Activated naive CD8-positive, alpha-beta T cell treated with anti-CD3 and anti-CD28 coated beads, Interleukin-2, amount 50 U/mL, for 24 hours (primary cell): ENCODE results near the gene FGFRL1.

Experiments used
- ATAC-seq: fragments of 150-1000 bp; cut with Tn5 transposase; one replicate; pipeline ENCODE4 v1.10.0; 2021
- DNase-seq: peaks from one replicate; pipeline ENCODE4 v3.0.0; 2021
- H3K27ac Mint-ChIP-seq: one replicate; pipeline ENCODE4 v1.8.0; 2021; ENCODE audit warnings: mild to moderate bottlenecking, mixed read lengths
- H3K27me3 Mint-ChIP-seq: one replicate; pipeline ENCODE4 v1.8.0; 2021; ENCODE audit warnings: mixed read lengths
- H3K36me3 Mint-ChIP-seq: one replicate; pipeline ENCODE4 v1.8.0; 2021; ENCODE audit warnings: low read depth, mixed read lengths
- H3K4me1 Mint-ChIP-seq: one replicate; pipeline ENCODE4 v1.8.0; 2021; ENCODE audit warnings: mixed read lengths
- H3K4me3 Mint-ChIP-seq: one replicate; pipeline ENCODE4 v1.8.0; 2021; ENCODE audit warnings: mild to moderate bottlenecking, moderate library complexity, mixed read lengths
- H3K9me3 Mint-ChIP-seq: one replicate; pipeline ENCODE4 v1.8.0; 2021; ENCODE audit warnings: mixed read lengths

Gene FGFRL1, protein sequence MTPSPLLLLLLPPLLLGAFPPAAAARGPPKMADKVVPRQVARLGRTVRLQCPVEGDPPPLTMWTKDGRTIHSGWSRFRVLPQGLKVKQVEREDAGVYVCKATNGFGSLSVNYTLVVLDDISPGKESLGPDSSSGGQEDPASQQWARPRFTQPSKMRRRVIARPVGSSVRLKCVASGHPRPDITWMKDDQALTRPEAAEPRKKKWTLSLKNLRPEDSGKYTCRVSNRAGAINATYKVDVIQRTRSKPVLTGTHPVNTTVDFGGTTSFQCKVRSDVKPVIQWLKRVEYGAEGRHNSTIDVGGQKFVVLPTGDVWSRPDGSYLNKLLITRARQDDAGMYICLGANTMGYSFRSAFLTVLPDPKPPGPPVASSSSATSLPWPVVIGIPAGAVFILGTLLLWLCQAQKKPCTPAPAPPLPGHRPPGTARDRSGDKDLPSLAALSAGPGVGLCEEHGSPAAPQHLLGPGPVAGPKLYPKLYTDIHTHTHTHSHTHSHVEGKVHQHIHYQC

GRCh38 chr4:1011022-1011665 is at the start of gene FGFRL1:
TSS of gene FGFRL1 (plus strand) at chr4:1011626. CDS start at chr4:1012486, 860 bp downstream.
- Mint-ChIP-seq H3K4me1 (peaks cover 9% of the 10 kb centered on the region), H3K27me3 (peaks cover 30% of the 10 kb centered on the region), H3K27ac (peak within 1 kb of the TSS; percentile 66), H3K4me3 (peak within 1 kb of the TSS; percentile 71), H3K9me3 (no peaks in the 10 kb centered on the region), H3K36me3 (no peaks in the 10 kb centered on the region)
- DNase-seq (peak; percentile 96), ATAC-seq (peak; percentile 47)

DNA sequence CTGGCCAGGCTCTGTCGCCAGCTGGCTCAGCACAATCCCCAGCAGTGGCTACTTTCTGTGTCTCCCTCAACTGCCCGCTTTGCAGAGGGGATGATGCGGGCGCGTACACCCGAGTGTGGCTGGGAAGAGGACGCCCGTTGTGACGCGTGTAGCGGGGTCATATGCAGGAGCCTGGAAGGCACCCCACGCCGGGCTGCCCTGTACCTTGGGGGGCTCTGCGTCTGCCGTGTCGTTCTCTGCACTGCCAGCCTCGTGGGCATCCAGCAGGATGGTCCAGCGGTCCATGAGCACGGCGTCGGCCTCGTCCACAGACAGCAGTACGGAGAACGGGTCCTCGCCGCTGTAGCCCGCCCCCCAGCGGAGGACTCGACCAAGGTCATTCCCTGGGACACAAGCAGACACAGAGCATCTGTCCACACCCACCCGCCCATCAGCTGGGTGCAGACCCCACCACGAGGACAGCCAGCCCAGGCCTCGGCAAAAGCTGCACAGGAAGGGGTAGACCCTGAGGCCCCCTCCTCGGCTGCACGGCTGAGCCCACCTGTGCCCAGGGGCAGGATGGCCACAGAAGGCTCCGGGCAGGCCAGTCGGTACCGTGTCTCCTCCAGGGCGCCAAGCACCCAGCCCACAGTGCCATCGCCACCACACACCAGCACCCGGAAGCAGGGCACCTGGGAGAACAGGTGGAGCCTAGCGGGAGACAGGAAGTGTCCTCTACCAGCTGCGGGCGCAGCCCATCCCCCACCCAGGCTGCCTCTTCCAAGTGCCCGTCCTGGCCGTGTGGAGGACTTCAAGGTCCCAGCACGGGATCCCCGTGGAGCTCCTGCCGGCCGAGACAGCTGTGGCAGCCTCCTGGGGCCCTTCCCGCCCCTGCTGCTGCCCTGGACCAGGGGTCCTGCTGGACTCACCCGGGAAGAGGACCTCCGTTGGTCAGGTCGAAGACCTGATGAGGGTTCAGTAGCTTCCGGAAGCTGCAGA is 48.9 kb upstream of the FGFRL1 start:
- Mint-ChIP-seq H3K27ac (no peak overlapping the region), H3K4me3 (no peak overlapping the region), H3K27me3 (no peaks in the 10 kb centered on the region), H3K9me3 (no peaks in the 10 kb centered on the region), H3K36me3 (peaks cover 1% of the 10 kb centered on the region), H3K4me1 (no peaks in the 10 kb centered on the region)
- ATAC-seq, result no peak
- DNase-seq, result no peak

GRCh38 chr4:963276-964225 is 47.9 kb upstream of the FGFRL1 start:
- Mint-ChIP-seq H3K9me3 (no peaks in the 10 kb centered on the region), H3K36me3 (peaks cover 1% of the 10 kb centered on the region), H3K4me3 (no peak overlapping the region), H3K27me3 (no peaks in the 10 kb centered on the region), H3K4me1 (no peaks in the 10 kb centered on the region), H3K27ac (no peak overlapping the region)
- DNase-seq (no peak), ATAC-seq (no peak)

DNA sequence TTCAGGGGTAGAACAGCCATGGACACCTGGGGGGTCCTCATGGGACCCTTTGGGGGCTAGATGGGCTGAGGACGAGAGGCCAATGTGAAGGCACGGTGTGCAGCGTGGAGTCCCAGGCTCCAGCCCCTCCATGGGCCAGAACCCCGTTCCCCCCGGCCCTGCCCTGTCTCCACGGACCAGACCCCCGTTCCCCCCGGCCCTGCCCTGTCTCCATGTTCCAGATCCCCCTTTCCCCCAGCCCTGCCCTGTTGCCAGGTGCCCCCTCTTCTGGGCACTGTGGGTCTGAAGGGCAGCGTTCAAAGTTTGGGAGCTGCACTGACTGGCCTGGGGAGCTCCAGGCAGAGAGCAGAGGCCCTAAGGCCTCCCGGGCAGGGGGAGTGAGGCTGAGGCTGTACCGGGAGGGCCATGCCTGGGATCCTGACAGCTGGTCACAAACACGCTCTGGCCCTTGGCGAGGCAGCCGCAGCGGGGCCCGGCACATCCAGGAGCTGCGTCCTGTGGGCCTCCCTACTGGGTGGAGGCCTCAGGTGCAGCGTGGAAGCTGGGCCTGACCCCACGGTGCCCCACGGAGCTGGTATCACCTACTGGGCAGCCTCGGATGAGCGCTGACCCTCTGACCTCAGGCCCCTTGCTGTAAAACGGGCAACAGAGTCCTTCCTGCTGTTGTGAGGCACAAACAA is 46.9 kb upstream of the FGFRL1 start:
- no peaks in the 10 kb centered on the region for H3K4me1 Mint-ChIP-seq
- no peak for ATAC-seq
- peaks cover 1% of the 10 kb centered on the region for H3K36me3 Mint-ChIP-seq
- no peak overlapping the region for H3K4me3 Mint-ChIP-seq
- H3K27me3 Mint-ChIP-seq, result no peaks in the 10 kb centered on the region
- DNase-seq, result no peak
- no peaks in the 10 kb centered on the region for H3K9me3 Mint-ChIP-seq
- H3K27ac Mint-ChIP-seq, result no peak overlapping the region

DNA sequence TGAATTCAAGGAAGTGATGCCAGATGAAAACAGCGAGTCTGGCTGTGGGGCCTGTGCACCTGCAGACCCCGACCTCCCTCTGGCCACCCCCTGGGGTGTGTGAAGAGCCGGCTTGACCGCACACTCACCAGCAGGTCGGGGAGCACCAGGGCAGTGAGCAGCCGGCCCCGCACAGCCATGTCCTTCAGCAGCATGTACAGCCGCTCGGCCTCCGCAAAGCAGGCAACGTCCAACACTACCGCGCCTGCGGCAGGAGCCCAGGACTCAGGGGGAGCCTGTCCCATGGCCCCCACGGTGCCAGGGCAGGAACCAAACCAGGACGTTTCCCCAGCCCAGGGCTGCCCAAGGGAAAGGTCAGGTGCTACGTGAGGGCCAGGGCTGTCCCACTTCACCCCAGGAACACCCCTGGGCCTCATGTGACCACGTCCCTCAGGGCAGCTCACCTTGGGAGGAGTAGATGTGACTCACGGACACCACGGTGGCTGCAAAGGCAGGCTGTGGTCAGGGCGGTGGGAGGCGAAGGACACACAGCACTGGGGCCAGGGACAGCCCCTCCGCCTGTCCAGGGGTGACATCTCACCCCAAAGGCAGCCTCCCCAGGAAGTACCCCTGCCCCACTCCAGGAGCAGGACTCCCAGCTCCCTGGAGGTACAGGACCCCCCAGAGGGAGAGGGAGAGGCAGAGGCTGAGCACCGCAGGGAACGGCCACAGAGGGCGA is 46.2 kb upstream of the FGFRL1 start:
- H3K4me1 Mint-ChIP-seq, result peaks cover under 1% of the 10 kb centered on the region
- H3K36me3 Mint-ChIP-seq, result peaks cover 1% of the 10 kb centered on the region
- ATAC-seq, result no peak
- H3K27me3 Mint-ChIP-seq, result no peaks in the 10 kb centered on the region
- H3K9me3 Mint-ChIP-seq, result no peaks in the 10 kb centered on the region
- H3K4me3 Mint-ChIP-seq, result no peak overlapping the region
- no peak for DNase-seq
- no peak overlapping the region for H3K27ac Mint-ChIP-seq

DNA sequence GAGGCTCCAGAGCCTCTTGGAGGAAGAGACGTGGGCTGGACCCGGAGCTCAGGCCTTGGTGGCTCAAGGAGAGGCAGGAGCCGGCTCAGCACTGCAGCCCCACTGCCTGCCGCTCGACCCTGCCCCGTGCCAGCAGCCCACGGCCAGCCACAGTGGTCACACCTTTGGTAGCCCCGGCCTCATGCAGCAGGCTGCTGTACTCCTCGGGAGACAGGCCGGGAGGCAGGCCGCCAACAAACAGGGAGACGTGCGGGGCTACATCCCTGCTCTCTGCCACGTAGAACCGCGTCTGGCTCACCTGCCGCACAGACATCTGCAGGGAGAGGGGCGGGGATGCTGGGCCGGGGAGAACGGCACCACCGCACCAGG is 45.7 kb upstream of the FGFRL1 start:
- Mint-ChIP-seq H3K4me3 (no peak overlapping the region), H3K36me3 (peaks cover 1% of the 10 kb centered on the region), H3K9me3 (no peaks in the 10 kb centered on the region), H3K4me1 (peaks cover 6% of the 10 kb centered on the region), H3K27me3 (no peaks in the 10 kb centered on the region), H3K27ac (no peak overlapping the region)
- ATAC-seq, result no peak
- DNase-seq, result no peak

- Mint-ChIP-seq H3K9me3 (no peaks in the 10 kb centered on the region), H3K27me3 (no peaks in the 10 kb centered on the region), H3K4me3 (no peak overlapping the region), H3K27ac (no peak overlapping the region), H3K4me1 (peaks cover 11% of the 10 kb centered on the region), H3K36me3 (peaks cover 1% of the 10 kb centered on the region)
- DNase-seq, result no peak
- ATAC-seq, result no peak
Observed at GRCh38 chr4:966266-967112, 44.9 kb upstream of the FGFRL1 start.

GRCh38 chr4:967113-968104 is 44.0 kb upstream of the FGFRL1 start:
- no peaks in the 10 kb centered on the region for H3K9me3 Mint-ChIP-seq
- no peak for ATAC-seq
- H3K36me3 Mint-ChIP-seq, result peaks cover 1% of the 10 kb centered on the region
- no peaks in the 10 kb centered on the region for H3K27me3 Mint-ChIP-seq
- no peak for DNase-seq
- H3K4me3 Mint-ChIP-seq, result no peak overlapping the region
- peaks cover 11% of the 10 kb centered on the region for H3K4me1 Mint-ChIP-seq
- H3K27ac Mint-ChIP-seq, result no peak overlapping the region

DNA sequence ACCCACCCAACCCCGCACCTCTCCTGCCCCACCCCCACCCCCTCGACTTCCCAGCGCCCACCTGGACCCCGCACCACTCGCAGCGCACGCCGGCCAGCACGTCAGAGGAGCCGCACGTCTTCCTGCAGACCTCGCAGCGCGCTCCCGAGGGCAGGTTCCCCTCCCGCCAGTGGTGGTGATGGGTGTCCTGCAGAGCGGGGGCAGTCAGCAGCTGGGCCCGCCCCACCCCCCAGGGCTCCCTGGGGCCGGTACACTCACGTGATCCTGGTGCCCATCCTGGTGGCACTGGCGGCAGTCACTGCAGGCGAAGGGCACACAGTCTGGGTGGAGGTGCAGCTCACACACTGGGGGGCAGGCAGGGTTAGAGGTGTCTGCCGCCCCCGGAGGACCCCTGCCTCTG is 43.2 kb upstream of the FGFRL1 start:
- no peak for ATAC-seq

GRCh38 chr4:968621-969394 is 42.6 kb upstream of the FGFRL1 start:
- Mint-ChIP-seq H3K4me1 (peaks cover 11% of the 10 kb centered on the region), H3K4me3 (no peak overlapping the region), H3K27me3 (no peaks in the 10 kb centered on the region), H3K36me3 (peaks cover 1% of the 10 kb centered on the region), H3K9me3 (no peaks in the 10 kb centered on the region), H3K27ac (no peak overlapping the region)
- ATAC-seq, result no peak
- no peak for DNase-seq

More for the DNA sequence above, 43.2 kb upstream of the FGFRL1 start:
- Mint-ChIP-seq H3K4me1 (peaks cover 11% of the 10 kb centered on the region), H3K9me3 (no peaks in the 10 kb centered on the region), H3K4me3 (no peak overlapping the region), H3K27ac (no peak overlapping the region), H3K36me3 (peaks cover 1% of the 10 kb centered on the region), H3K27me3 (no peaks in the 10 kb centered on the region)
- DNase-seq, result no peak
